SK-MEL-5 (cell line): Measurements from ENCODE around the gene ACAP3. TPM values are rescaled to one million over a fixed set of nuclear protein-coding genes. Genes with fewer than 3 reads are reported as not detected.

Experiments used
- DNase-seq: peaks from one replicate; pipeline ENCODE4 v3.0.0-alpha.2; 2016; ENCODE audit warnings: low read depth, low spot score
- in situ Hi-C: cut with HindIII; loops from 2 replicates; pipeline ENCODE4 v1.10.0; 2016; ENCODE audit warnings: low sequenced_read_pairs, high pct_unique_total_duplicates, low pct_unique_long_range_greater_than_20kb
- total RNA-seq: library from RNA; depleted of rRNA; stranded (reverse); fragments of >200 nt; shearing (Covaris generic); gene quantifications from 2 replicates; pipeline ENCODE4 v1.2.3, GENCODE V29; 2014

Gene ACAP3
- total RNA-seq, 1 experiment from 2014 or later, result 14.5 TPM

- no peak for DNase-seq
- in situ Hi-C loops, result no loop called here
These were observed 23.3 kb downstream of the ACAP3 start for GRCh38 chr1:1284221-1285101.

- in situ Hi-C loops, result no loop called here
- DNase-seq, result no peak
These were observed 23.9 kb downstream of the ACAP3 start for GRCh38 chr1:1283821-1284220.

- in situ Hi-C loops, result no loop called here
- DNase-seq, result no peak
These were observed 24.7 kb downstream of the ACAP3 start for GRCh38 chr1:1282998-1283397.

- in situ Hi-C loops, result no loop called here
- no peak for DNase-seq
These were observed 26.0 kb downstream of the ACAP3 start for GRCh38 chr1:1281533-1282321.

GRCh38 chr1:1280782-1281481, 26.8 kb downstream of the ACAP3 start:
- in situ Hi-C loops, result no loop called here
- DNase-seq, result no peak

GRCh38 chr1:1279028-1279427, 28.7 kb downstream of the ACAP3 start:
- no peak for DNase-seq
- in situ Hi-C loops, result no loop called here

GRCh38 chr1:1278620-1279019, 29.1 kb downstream of the ACAP3 start:
- in situ Hi-C loops, result no loop called here
- no peak for DNase-seq

- DNase-seq, result no peak
- in situ Hi-C loops, result no loop called here
These were observed 31.9 kb downstream of the ACAP3 start for GRCh38 chr1:1275836-1276235.

GRCh38 chr1:1274931-1275431, 32.7 kb downstream of the ACAP3 start:
- no peak for DNase-seq
- in situ Hi-C loops, result no loop called here

- in situ Hi-C loops, result no loop called here
- DNase-seq, result no peak
These were observed 33.3 kb downstream of the ACAP3 start for GRCh38 chr1:1274299-1274930.

GRCh38 chr1:1273512-1274298, 34.0 kb downstream of the ACAP3 start, which contains the start of gene UBE2J2:
TSS of gene UBE2J2 (minus strand) at chr1:1273854. CDS start at chr1:1267992, 5,862 bp downstream.
- DNase-seq, result peak; percentile 79
- in situ Hi-C loops, result no loop called here

- no peak for DNase-seq
- in situ Hi-C loops, result no loop called here
These were observed 34.6 kb downstream of the ACAP3 start for GRCh38 chr1:1273209-1273511.

- in situ Hi-C loops, result no loop called here
- DNase-seq, result no peak
These were observed 35.2 kb downstream of the ACAP3 start for GRCh38 chr1:1272341-1273208.

GRCh38 chr1:1270813-1271212, 36.9 kb downstream of the ACAP3 start:
- in situ Hi-C loops, result no loop called here
- DNase-seq, result no peak

- in situ Hi-C loops, result no loop called here
- DNase-seq, result no peak
These were observed 39.4 kb downstream of the ACAP3 start for GRCh38 chr1:1268284-1268682.
